PC-3 (cell line): ENCODE results near the gene PWWP2B. TPM values are rescaled to one million over a fixed set of nuclear protein-coding genes. Genes with fewer than 3 reads are reported as not detected.

Experiments used
- ATAC-seq: fragments of 200-7000 bp; cut with Tn5 transposase; 2 replicates; pipeline ENCODE4 v1.9.1; 2020; ENCODE audit warnings: mild to moderate bottlenecking, moderate library complexity
- BruUV-seq: library from RNA; stranded (reverse); fragments of 400-500 nt; replicated peaks from 2 replicates; lab custom pipeline; 2021; lab: Mats Ljungman, UMichigan
- CTCF ChIA-PET: fragments of 300-600 bp; sonication (Branson Sonifier 250); formaldehyde crosslinking; loops from one replicate; lab custom pipeline; 2022; ENCODE audit warnings: antibody characterized with exemption; lab: Charles Lee
- POLR2A ChIA-PET: fragments of 300-600 bp; sonication (Branson Sonifier 250); formaldehyde crosslinking; loops from one replicate; lab custom pipeline; 2022; ENCODE audit warnings: antibody characterized with exemption; ENCODE audit not compliant: unreplicated experiment; lab: Charles Lee
- DNase-seq: peaks from one replicate; pipeline ENCODE4 v3.0.0-alpha.2; 2015
- H2AFZ ChIP-seq: fragments of 300-600 bp; sonication (generic); 2 replicates; pipeline ENCODE4 v1.6.0; 2016; ENCODE audit warnings: antibody characterized with exemption, low read length
- H3F3A ChIP-seq: fragments of 300-600 bp; sonication (generic); one replicate; pipeline ENCODE4 v1.6.0; 2017; ENCODE audit warnings: antibody characterized with exemption, low read length, control low read depth, mild to moderate bottlenecking; ENCODE audit not compliant: unreplicated experiment
- H3K27ac ChIP-seq: fragments of 300-600 bp; sonication (generic); 2 replicates; pipeline ENCODE4 v1.5.1; 2016; ENCODE audit warnings: mild to moderate bottlenecking, low read length
- H3K27me3 ChIP-seq: fragments of 300-600 bp; sonication (generic); 2 replicates; pipeline ENCODE4 v1.6.1; 2016; ENCODE audit warnings: low read length, mixed read lengths
- H3K36me3 ChIP-seq: fragments of 300-600 bp; sonication (generic); 2 replicates; pipeline ENCODE4 v1.6.1; 2016; ENCODE audit warnings: low read depth, mixed run types, low read length, mixed read lengths
- H3K4me1 ChIP-seq: fragments of 300-600 bp; sonication (generic); 2 replicates; pipeline ENCODE4 v1.5.1; 2016; ENCODE audit warnings: low read length; ENCODE audit not compliant: insufficient read depth
- H3K4me2 ChIP-seq: fragments of 300-600 bp; sonication (generic); 2 replicates; pipeline ENCODE4 v1.6.0; 2016; ENCODE audit warnings: low read length
- H3K4me3 ChIP-seq: fragments of 300-600 bp; sonication (generic); 2 replicates; pipeline ENCODE4 v1.5.1; 2016; ENCODE audit warnings: mild to moderate bottlenecking, low read length, mixed read lengths
- H3K79me2 ChIP-seq: fragments of 300-600 bp; sonication (generic); 2 replicates; pipeline ENCODE4 v1.6.1; 2017; ENCODE audit warnings: low read length, mixed read lengths
- H3K9ac ChIP-seq: fragments of 300-600 bp; sonication (generic); 2 replicates; pipeline ENCODE4 v1.6.0; 2016; ENCODE audit warnings: mild to moderate bottlenecking, low read length
- H3K9me2 ChIP-seq: fragments of 300-600 bp; sonication (generic); replicated peaks from 2 replicates; pipeline ENCODE4 v1.6.1; 2016; ENCODE audit warnings: mixed run types, low read length, mixed read lengths
- H3K9me3 ChIP-seq: fragments of 300-600 bp; sonication (generic); 2 replicates; pipeline ENCODE4 v1.6.1; 2016; ENCODE audit warnings: low read length, mixed read lengths
- H4K20me1 ChIP-seq: fragments of 300-600 bp; sonication (generic); 2 replicates; pipeline ENCODE4 v1.6.1; 2016; ENCODE audit warnings: low read length, mixed read lengths
- EZH2 ChIP-seq: fragments of 300-600 bp; sonication (generic); IDR thresholded peaks from one replicate; pipeline ENCODE4 v1.6.1; 2017; ENCODE audit warnings: antibody characterized with exemption, mild to moderate bottlenecking, low read length; ENCODE audit not compliant: unreplicated experiment
- EZH2phosphoT487 ChIP-seq: fragments of 300-600 bp; sonication (generic); IDR thresholded peaks from 2 replicates; pipeline ENCODE4 v1.6.1; 2018; ENCODE audit warnings: mild to moderate bottlenecking, antibody characterized with exemption, low read length, borderline replicate concordance
- intact Hi-C: fragments of 100-400 bp; cut with micrococcal nuclease; formaldehyde crosslinking; loops from 2 replicates; pipeline ENCODE4 v1.9.0; 2023
- total RNA-seq: library from RNA; depleted of rRNA; stranded (reverse); fragments of >200 nt; gene quantifications from 2 replicates; pipeline ENCODE4 v1.2.3, GENCODE V29; 2014
- TF ChIP-seq, protein P1 (sequence below): fragments of 300-600 bp; sonication (generic); conservative IDR thresholded peaks from 2 replicates; pipeline ENCODE4 v1.5.1; 2017; ENCODE audit warnings: antibody characterized with exemption, low read depth, mild to moderate bottlenecking, low read length

The PWWP2B gene
- total RNA-seq, 1 experiment from 2014 or later = 24.5 TPM

DNA sequence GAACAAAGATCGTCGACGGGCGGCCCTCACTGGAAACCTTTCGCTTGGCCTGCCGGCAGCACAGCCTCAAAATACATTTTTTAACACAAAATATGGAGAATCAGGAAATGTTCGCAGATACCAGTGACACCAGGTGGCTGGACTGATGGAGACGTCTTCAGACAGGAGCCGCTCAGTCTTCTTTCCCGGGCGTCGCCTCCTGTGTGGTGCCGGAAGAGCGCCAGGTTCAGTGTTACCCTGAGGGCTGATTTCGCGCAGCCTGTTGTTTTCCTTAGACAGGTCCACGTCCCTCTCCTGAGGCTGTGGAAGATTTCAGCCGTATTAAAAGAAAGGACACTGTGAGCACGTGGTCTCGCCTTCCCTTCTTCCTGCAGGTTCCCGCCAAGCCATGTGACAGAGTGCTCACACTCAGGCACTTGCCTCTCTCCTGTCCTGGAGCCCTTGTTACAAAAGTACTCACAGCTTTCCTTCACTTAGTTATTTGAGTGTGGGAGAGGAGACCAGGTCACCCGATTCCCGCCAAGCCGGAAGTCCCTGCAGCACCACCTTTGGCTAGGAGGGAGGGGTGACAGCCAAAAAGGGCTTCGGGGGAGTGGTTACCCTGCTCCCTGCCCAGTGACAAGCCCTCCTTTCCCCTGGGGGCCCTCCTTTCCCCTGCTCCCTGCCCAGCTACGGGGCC is 21.7 kb upstream of the PWWP2B start:
- TF ChIP-seq, protein P1, sequence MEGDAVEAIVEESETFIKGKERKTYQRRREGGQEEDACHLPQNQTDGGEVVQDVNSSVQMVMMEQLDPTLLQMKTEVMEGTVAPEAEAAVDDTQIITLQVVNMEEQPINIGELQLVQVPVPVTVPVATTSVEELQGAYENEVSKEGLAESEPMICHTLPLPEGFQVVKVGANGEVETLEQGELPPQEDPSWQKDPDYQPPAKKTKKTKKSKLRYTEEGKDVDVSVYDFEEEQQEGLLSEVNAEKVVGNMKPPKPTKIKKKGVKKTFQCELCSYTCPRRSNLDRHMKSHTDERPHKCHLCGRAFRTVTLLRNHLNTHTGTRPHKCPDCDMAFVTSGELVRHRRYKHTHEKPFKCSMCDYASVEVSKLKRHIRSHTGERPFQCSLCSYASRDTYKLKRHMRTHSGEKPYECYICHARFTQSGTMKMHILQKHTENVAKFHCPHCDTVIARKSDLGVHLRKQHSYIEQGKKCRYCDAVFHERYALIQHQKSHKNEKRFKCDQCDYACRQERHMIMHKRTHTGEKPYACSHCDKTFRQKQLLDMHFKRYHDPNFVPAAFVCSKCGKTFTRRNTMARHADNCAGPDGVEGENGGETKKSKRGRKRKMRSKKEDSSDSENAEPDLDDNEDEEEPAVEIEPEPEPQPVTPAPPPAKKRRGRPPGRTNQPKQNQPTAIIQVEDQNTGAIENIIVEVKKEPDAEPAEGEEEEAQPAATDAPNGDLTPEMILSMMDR = no peak
- TF ChIP-seq EZH2 (no peak), EZH2phosphoT487 (no peak)
- no peaks in the 10 kb centered on the region for H3K27me3 ChIP-seq
- no peaks in the 10 kb centered on the region for H3K4me1 ChIP-seq
- no peaks in the 10 kb centered on the region for H3F3A ChIP-seq
- H3K27ac ChIP-seq = no peak overlapping the region
- H2AFZ ChIP-seq = no peak overlapping the region
- no peak overlapping the region for H3K9ac ChIP-seq
- no peaks in the 10 kb centered on the region for H3K9me2 ChIP-seq
- H3K79me2 ChIP-seq = no peaks in the 10 kb centered on the region
- H3K4me2 ChIP-seq = no peak overlapping the region
- H4K20me1 ChIP-seq = no peaks in the 10 kb centered on the region
- ATAC-seq (no peak), DNase-seq (no peak)
- POLR2A ChIA-PET = no interaction called here
- H3K9me3 ChIP-seq = no peaks in the 10 kb centered on the region
- CTCF ChIA-PET = no interaction called here
- BruUV-seq = no TSS peak
- no peak overlapping the region for H3K4me3 ChIP-seq
- no peaks in the 10 kb centered on the region for H3K36me3 ChIP-seq
- intact Hi-C loops = no loop called here

DNA sequence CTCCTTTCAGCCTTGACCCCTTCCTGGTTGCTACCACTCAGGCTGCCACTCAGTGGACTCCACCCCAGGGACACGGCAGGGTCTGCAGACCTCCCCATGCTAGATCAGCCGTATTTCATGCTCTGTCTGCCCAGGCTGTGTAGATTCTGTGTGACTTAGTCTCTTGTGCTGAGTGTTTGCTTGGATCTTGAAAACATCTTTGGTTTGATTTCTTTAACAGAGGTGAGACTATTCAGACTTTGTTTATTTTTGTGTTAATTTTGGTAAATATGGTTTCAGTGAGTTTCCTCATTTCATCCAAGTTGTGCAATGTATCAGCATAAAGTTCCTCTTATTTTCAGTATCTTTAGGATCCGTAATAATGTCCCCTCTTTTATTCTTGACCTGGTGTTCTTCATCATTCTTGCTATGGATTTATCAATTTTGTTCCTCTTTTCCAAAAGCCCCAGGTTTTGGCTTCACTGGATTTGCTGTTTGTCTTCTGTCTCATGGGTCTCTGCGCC is 21.2 kb upstream of the PWWP2B start:
- no peaks in the 10 kb centered on the region for H3K4me1 ChIP-seq
- DNase-seq = no peak
- no peak overlapping the region for H3K4me3 ChIP-seq
- intact Hi-C loops = no loop called here
- ChIA-PET POLR2A (no interaction called here), CTCF (no interaction called here)
- no peak for ATAC-seq
- H3K9me3 ChIP-seq = no peaks in the 10 kb centered on the region
- no peaks in the 10 kb centered on the region for H3K9me2 ChIP-seq
- no peak overlapping the region for H2AFZ ChIP-seq
- H3K79me2 ChIP-seq = no peaks in the 10 kb centered on the region
- H3K27me3 ChIP-seq = no peaks in the 10 kb centered on the region
- H3K9ac ChIP-seq = no peak overlapping the region
- H3K4me2 ChIP-seq = no peak overlapping the region
- TF ChIP-seq EZH2 (no peak), EZH2phosphoT487 (no peak)
- TF ChIP-seq, protein P1 = no peak
- H4K20me1 ChIP-seq = no peaks in the 10 kb centered on the region
- no peak overlapping the region for H3K27ac ChIP-seq
- no TSS peak for BruUV-seq
- H3K36me3 ChIP-seq = no peaks in the 10 kb centered on the region
- no peaks in the 10 kb centered on the region for H3F3A ChIP-seq

DNA sequence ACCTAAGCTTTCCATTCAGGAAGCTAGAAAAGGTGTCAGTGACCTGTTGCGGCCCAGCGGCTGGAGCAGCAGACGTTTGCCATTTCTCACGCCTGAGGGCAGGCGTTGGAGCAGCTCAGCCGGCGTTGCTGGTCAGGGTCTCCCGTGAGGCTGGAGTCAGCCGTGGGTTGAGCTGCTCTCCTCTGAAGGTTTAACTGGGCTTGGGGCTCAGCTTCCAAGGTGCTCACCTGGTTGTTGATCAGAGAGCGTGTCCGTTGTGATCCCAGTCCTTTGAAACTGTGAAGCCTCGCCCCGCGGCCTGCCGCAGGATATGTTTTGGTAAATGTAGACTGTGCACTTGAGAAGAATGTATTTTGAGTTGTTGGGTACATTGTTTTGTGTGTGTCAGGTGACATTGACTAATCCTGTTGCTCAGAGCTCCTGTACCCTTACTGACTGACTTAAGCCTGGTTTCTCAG is 20.6 kb upstream of the PWWP2B start:
- H4K20me1 ChIP-seq = no peaks in the 10 kb centered on the region
- no peak overlapping the region for H3K9ac ChIP-seq
- intact Hi-C loops = no loop called here
- H3K79me2 ChIP-seq = no peaks in the 10 kb centered on the region
- no peak for TF ChIP-seq EZH2
- TF ChIP-seq, protein P1 = no peak
- TF ChIP-seq EZH2phosphoT487 = no peak
- H3K4me1 ChIP-seq = no peaks in the 10 kb centered on the region
- no peaks in the 10 kb centered on the region for H3K36me3 ChIP-seq
- DNase-seq (no peak), ATAC-seq (no peak)
- ChIA-PET POLR2A (no interaction called here), CTCF (no interaction called here)
- BruUV-seq = no TSS peak
- no peaks in the 10 kb centered on the region for H3K9me2 ChIP-seq
- H3K4me3 ChIP-seq = no peak overlapping the region
- H3K27ac ChIP-seq = no peak overlapping the region
- no peaks in the 10 kb centered on the region for H3K27me3 ChIP-seq
- no peak overlapping the region for H2AFZ ChIP-seq
- H3K9me3 ChIP-seq = no peaks in the 10 kb centered on the region
- H3F3A ChIP-seq = no peaks in the 10 kb centered on the region
- no peak overlapping the region for H3K4me2 ChIP-seq
